H1 (cell line): ENCODE results near the gene KAT8. TPM values are rescaled to one million over a fixed set of nuclear protein-coding genes. Genes with fewer than 3 reads are reported as not detected.

Source experiments
- CTCF ChIA-PET: fragments of 300-600 bp; sonication (Branson Sonifier 250); formaldehyde crosslinking; loops from one replicate; lab custom pipeline; 2021; ENCODE audit not compliant: partially characterized antibody; lab: Charles Lee
- POLR2A ChIA-PET: fragments of 300-600 bp; sonication (Branson Sonifier 250); formaldehyde crosslinking; loops from one replicate; lab custom pipeline; 2021; ENCODE audit warnings: inconsistent platforms; ENCODE audit not compliant: partially characterized antibody; lab: Charles Lee
- DNase-seq, 2 experiments: peaks; one replicate each; pipeline versions ENCODE4 v3.0.0 to v3.0.0-alpha.2; 2010 to 2022; ENCODE audit warnings: low spot score in 2 of 2, low read depth in 1 of 2, mixed read lengths in 1 of 2
- FAIRE-seq: peaks from 2 replicates; lab custom pipeline; 2011; peaks lifted over from hg19 to GRCh38; lab: Jason Lieb, UNC
- H2AFZ ChIP-seq: 2 replicates; pipeline ENCODE4 v1.8.1; 2012; ENCODE audit warnings: low read length, inconsistent platforms
- H2AK5ac ChIP-seq: 2 replicates; pipeline ENCODE4 v1.6.1; 2013; ENCODE audit warnings: low read depth, low read length
- H2BK120ac ChIP-seq: replicated peaks from 2 replicates; pipeline ENCODE3; 2013; ENCODE audit warnings: low read depth, low read length, inconsistent platforms
- H2BK12ac ChIP-seq: 2 replicates; pipeline ENCODE4 v1.6.1; 2013; ENCODE audit warnings: low read depth, low read length
- H2BK15ac ChIP-seq: 2 replicates; pipeline ENCODE4 v1.6.1; 2013; ENCODE audit warnings: low read length
- H2BK20ac ChIP-seq: 2 replicates; pipeline ENCODE4 v1.6.1; 2013; ENCODE audit warnings: low read length
- H2BK5ac ChIP-seq: 2 replicates; pipeline ENCODE4 v1.6.1; 2013; ENCODE audit warnings: low read depth, low read length
- H3K14ac ChIP-seq: 2 replicates; pipeline ENCODE4 v1.6.1; 2013; ENCODE audit warnings: inconsistent platforms; ENCODE audit not compliant: insufficient read length
- H3K18ac ChIP-seq: 2 replicates; pipeline ENCODE4 v1.6.1; 2013; ENCODE audit warnings: low read length; ENCODE audit errors: extremely low read depth
- H3K23ac ChIP-seq: 2 replicates; pipeline ENCODE4 v1.6.1; 2013; ENCODE audit warnings: inconsistent platforms; ENCODE audit not compliant: insufficient read length
- H3K23me2 ChIP-seq: 2 replicates; pipeline ENCODE4 v1.6.1; 2013; ENCODE audit warnings: low read depth, low read length
- H3K27ac ChIP-seq: 2 replicates; pipeline ENCODE4 v1.6.1; 2011; ENCODE audit warnings: low read depth, low read length, inconsistent platforms
- H3K27me3 ChIP-seq, 4 experiments: replicated peaks in 1 of 4; 1 replicate in 1 of 4; 2 replicates in 3 of 4; pipeline versions ENCODE4 v1.6.1 to v1.8.1; 2011 to 2013; ENCODE audit warnings: low read length in 3 of 4, mild to moderate bottlenecking in 3 of 4, inconsistent platforms in 2 of 4, mixed read lengths in 2 of 4, moderate library complexity in 1 of 4; ENCODE audit not compliant: control insufficient read depth in 3 of 4, insufficient read depth in 3 of 4; ENCODE audit errors: extremely low read depth in 1 of 4
- H3K36me3 ChIP-seq, 4 experiments: 2 replicates each; pipeline versions ENCODE4 v1.6.1 to v1.8.1; 2011 to 2013; ENCODE audit warnings: mild to moderate bottlenecking in 4 of 4, low read length in 3 of 4, moderate library complexity in 2 of 4, control low read depth in 1 of 4, inconsistent platforms in 1 of 4; ENCODE audit not compliant: insufficient read depth in 4 of 4, control insufficient read depth in 2 of 4
- H3K4ac ChIP-seq: replicated peaks from 2 replicates; pipeline ENCODE3; 2013; ENCODE audit warnings: low read length, low read depth, mixed read lengths, inconsistent platforms; ENCODE audit not compliant: insufficient read length
- H3K4me1 ChIP-seq, 4 experiments: replicated peaks in 1 of 4; 1 replicate in 1 of 4; 2 replicates in 3 of 4; pipeline versions ENCODE4 v1.6.1 to v1.8.1; 2011 to 2013; ENCODE audit warnings: low read length in 3 of 4, inconsistent platforms in 2 of 4, mixed read lengths in 1 of 4; ENCODE audit not compliant: insufficient read depth in 4 of 4, control insufficient read depth in 3 of 4
- H3K4me2 ChIP-seq, 2 experiments: 2 replicates each; pipeline versions ENCODE4 v1.6.1 to v1.8.1; 2011 to 2013; ENCODE audit warnings: low read depth in 2 of 2, low read length in 2 of 2, control low read depth in 1 of 2, inconsistent platforms in 1 of 2, mild to moderate bottlenecking in 1 of 2; ENCODE audit not compliant: insufficient read depth in 1 of 2
- H3K4me3 ChIP-seq, 4 experiments: fragments of 200-600, 300-600 bp in 1 of 4; sonication (generic), shearing (Covaris generic), sonication (Bioruptor Twin) in 1 of 4; 2 replicates each; pipeline versions ENCODE4 v1.5.1 to v1.8.1; 2011 to 2016; ENCODE audit warnings: low read length in 4 of 4, low read depth in 3 of 4, control low read depth in 2 of 4, inconsistent platforms in 2 of 4, mild to moderate bottlenecking in 2 of 4, mixed read lengths in 1 of 4, moderate library complexity in 1 of 4; ENCODE audit not compliant: insufficient read depth in 2 of 4; ENCODE audit errors: extremely low read depth in 1 of 4
- H3K56ac ChIP-seq: replicated peaks from 2 replicates; pipeline ENCODE3; 2013; ENCODE audit warnings: low read depth, mild to moderate bottlenecking, mixed read lengths, low read length, inconsistent platforms; ENCODE audit not compliant: insufficient read length
- H3K79me1 ChIP-seq: 2 replicates; pipeline ENCODE4 v1.6.1; 2013; ENCODE audit warnings: low read depth, low read length, control low read depth
- H3K79me2 ChIP-seq, 2 experiments: 2 replicates each; pipeline versions ENCODE4 v1.6.1 to v1.8.1; 2012 to 2013; ENCODE audit warnings: low read length in 2 of 2, mild to moderate bottlenecking in 2 of 2, inconsistent platforms in 1 of 2; ENCODE audit not compliant: insufficient read depth in 2 of 2, control insufficient read depth in 1 of 2
- H3K9ac ChIP-seq, 4 experiments: replicated peaks in 1 of 4; 1 replicate in 1 of 4; 2 replicates in 3 of 4; pipeline versions ENCODE4 v1.6.1 to v1.8.1; 2011 to 2013; ENCODE audit warnings: low read depth in 3 of 4, low read length in 3 of 4, control low read depth in 2 of 4, mild to moderate bottlenecking in 2 of 4, moderate library complexity in 2 of 4, inconsistent platforms in 1 of 4; ENCODE audit errors: extremely low read depth in 1 of 4
- H3K9me3 ChIP-seq, 2 experiments: 2 replicates each; pipeline versions ENCODE4 v1.6.1 to v1.8.1; 2012 to 2013; ENCODE audit warnings: mild to moderate bottlenecking in 2 of 2, moderate library complexity in 2 of 2, control low read depth in 1 of 2, inconsistent platforms in 1 of 2, low read depth in 1 of 2, low read length in 1 of 2, mixed read lengths in 1 of 2; ENCODE audit not compliant: insufficient read depth in 2 of 2
- H4K20me1 ChIP-seq, 2 experiments: replicated peaks in 1 of 2; 2 replicates each; pipeline versions ENCODE3 to v1.8.1; 2011 to 2013; ENCODE audit warnings: inconsistent platforms in 2 of 2, low read length in 2 of 2, mild to moderate bottlenecking in 1 of 2; ENCODE audit not compliant: insufficient read depth in 2 of 2, control insufficient read depth in 1 of 2
- H4K5ac ChIP-seq: 2 replicates; pipeline ENCODE4 v1.6.1; 2013; ENCODE audit warnings: low read length, low read depth, mixed read lengths, inconsistent platforms; ENCODE audit not compliant: insufficient read length
- H4K8ac ChIP-seq: 2 replicates; pipeline ENCODE4 v1.8.0; 2013; ENCODE audit warnings: mild to moderate bottlenecking, moderate library complexity, low read length, inconsistent platforms; ENCODE audit not compliant: insufficient read depth; ENCODE audit errors: extremely low read depth
- H4K91ac ChIP-seq: replicated peaks from 2 replicates; pipeline ENCODE3; 2013; ENCODE audit warnings: low read length, mixed read lengths, inconsistent platforms; ENCODE audit not compliant: insufficient read length
- CBX5 ChIP-seq: fragments of 300-800, 300-1000 bp; sonication (generic); IDR thresholded peaks from 2 replicates; pipeline ENCODE4 v1.7.1; 2016; ENCODE audit warnings: antibody characterized with exemption, low read length, low read depth
- CHD2 ChIP-seq: IDR thresholded peaks from 2 replicates; pipeline ENCODE4 v1.6.1; 2012; ENCODE audit warnings: low read length, improper control_type of control experiment
- SIN3A ChIP-seq, 2 experiments: IDR thresholded peaks in 1 of 2; conservative IDR thresholded peaks in 1 of 2; 2 replicates each; pipeline ENCODE4 v1.6.1; 2011 to 2012; ENCODE audit warnings: low read length in 2 of 2, improper control_type of control experiment in 1 of 2, low read depth in 1 of 2, mild to moderate bottlenecking in 1 of 2
- TBP ChIP-seq: IDR thresholded peaks from 2 replicates; pipeline ENCODE4 v1.6.1; 2011; ENCODE audit warnings: low read depth, low read length, improper control_type of control experiment
- TEAD4 ChIP-seq: IDR thresholded peaks from 2 replicates; pipeline ENCODE4 v1.6.1; 2012; ENCODE audit warnings: low read depth, low read length, inconsistent platforms, mixed read lengths
- WGBS, 2 experiments: shearing (Covaris generic) in 1 of 2; methylation state at CpG; one replicate each; pipeline versions ENCODE4 v1.1.6 to v1.1.7; 2013 to 2015; ENCODE audit warnings: low lambda C conversion rate in 2 of 2, mixed read lengths in 2 of 2, inconsistent platforms in 1 of 2, low coverage in 1 of 2, missing lambda C conversion rate in 1 of 2; ENCODE audit not compliant: insufficient replicate concordance in 2 of 2, insufficient coverage in 1 of 2, insufficient read length in 1 of 2; ENCODE audit errors: extremely low coverage in 1 of 2, missing lambda C conversion rate in 1 of 2; 5-methylcytosine and 5-hydroxymethylcytosine counted together
- polyA plus RNA-seq, 7 experiments: library from polyadenylated mRNA; depleted of rRNA in 3 of 7; stranded (reverse) in 5 of 7; unstranded in 2 of 7; fragments of >200 nt in 5 of 7; fragments of 200-250 nt in 2 of 7; gene quantifications; 1 replicate in 5 of 7; 2 replicates in 1 of 7; 4 replicates in 1 of 7; pipeline versions ENCODE4 v1.2.1 to v1.2.3, GENCODE V29; 2011 to 2013; ENCODE audit warnings: missing spikeins in 2 of 7, mixed read lengths in 2 of 7
- total RNA-seq: library from RNA; stranded (reverse); fragmentation: NEBNext Ultra II Directional; extraction: Animal tissue kit (Norgen Biotek cat#: 25700); gene quantifications from 2 replicates; pipeline ENCODE4 v1.2.1, GENCODE V29; 2021
- TF ChIP-seq, protein P1 (sequence below): IDR thresholded peaks from 2 replicates; pipeline ENCODE4 v1.6.1; 2012; ENCODE audit warnings: inconsistent platforms
- TF ChIP-seq, protein P2 (sequence below), 3 experiments: IDR thresholded peaks; 1 replicate in 2 of 3; 2 replicates in 1 of 3; pipeline versions ENCODE4 v1.5.1 to v1.6.1; 2011; ENCODE audit warnings: low read length in 3 of 3, mild to moderate bottlenecking in 3 of 3, inconsistent platforms in 2 of 3, low read depth in 1 of 3, moderate library complexity in 1 of 3; ENCODE audit not compliant: insufficient read depth in 1 of 3; ENCODE audit errors: control extremely low read depth in 1 of 3
- TF ChIP-seq, protein P3 (sequence below): IDR thresholded peaks from 2 replicates; pipeline ENCODE4 v1.6.1; 2011; ENCODE audit warnings: low read length, improper control_type of control experiment

The KAT8 gene
- total and polyA plus RNA-seq, 2 of the 8 experiments (the other 6 are each of a cell fraction or from before 2014, with no cell fraction given) = 52.6 to 61.6 TPM

DNA sequence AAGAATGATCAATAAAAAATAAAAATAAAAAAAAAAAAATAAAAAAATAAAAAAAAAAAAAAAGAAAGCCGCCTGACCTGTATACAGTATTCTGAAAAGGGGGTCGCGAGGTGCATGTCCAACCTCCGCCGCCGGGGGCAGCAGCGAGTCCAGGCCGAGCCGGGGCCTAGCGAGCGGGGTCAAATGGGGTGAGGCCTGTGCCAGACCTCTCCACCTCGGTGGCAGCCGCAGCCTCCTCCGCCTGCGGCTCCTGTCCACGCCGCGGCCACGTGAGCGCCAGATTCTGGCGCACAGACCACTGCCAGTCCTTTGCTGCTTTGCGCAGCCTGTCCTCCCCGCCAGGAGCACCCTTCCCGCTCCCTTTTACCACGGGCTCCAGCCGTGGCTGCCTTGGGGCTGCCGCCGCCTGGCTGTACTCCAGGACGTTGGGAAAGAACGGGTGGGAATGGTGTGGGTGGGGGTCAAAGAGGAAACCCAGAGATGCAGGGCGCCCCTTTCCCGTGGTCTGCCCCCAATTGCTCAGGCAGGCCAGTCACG, 11.7 kb upstream of the KAT8 start:
- Histone ChIP-seq H3K36me3 (peaks cover 0 to 8% (median 7%) of the 10 kb centered on the region in 4 experiments; a peak in 5 of 8 replicates), H3K4me1 (peaks cover 0 to 5% (median 2%) of the 10 kb centered on the region in 4 experiments; a peak in 1 of 7 replicates), H3K18ac (peak overlapping the region; percentile 32), H4K5ac (no peak overlapping the region), H3K27ac (no peak overlapping the region), H2BK15ac (no peak overlapping the region), H3K79me1 (no peaks in the 10 kb centered on the region), H3K23me2 (peaks cover 8% of the 10 kb centered on the region), H3K9me3 (no peaks in the 10 kb centered on the region), H3K27me3 (no peaks in the 10 kb centered on the region), H2AK5ac (no peak overlapping the region), H4K20me1 (no peaks in the 10 kb centered on the region), H3K9ac (no peak overlapping the region), H2BK12ac (no peak overlapping the region), H2BK120ac (no peak overlapping the region), H2BK5ac (no peak overlapping the region; the same call in 1 of the 2 replicates), H3K14ac (no peak overlapping the region), H2BK20ac (no peak overlapping the region), H4K91ac (no peak overlapping the region), H3K4me2 (peak overlapping the region in 1 of 2 experiments; percentile 36; a peak in 1 of 4 replicates), H3K4ac (no peak overlapping the region), H3K56ac (no peak overlapping the region), H3K4me3 (no peak overlapping the region; a peak in 1 of 8 replicates), H4K8ac (peak overlapping the region; percentile 95), H3K23ac (no peak overlapping the region), H2AFZ (peak overlapping the region; percentile 77), H3K79me2 (no peaks in the 10 kb centered on the region)
- DNase-seq (peak; percentile 41 to 100), FAIRE-seq (no peak)
- ChIA-PET POLR2A (no interaction called here), CTCF (no interaction called here)
- WGBS, 2 experiments = 39% methylated on average over 32 of the region's 33 CpGs; no CpG with 5 or more reads in 1 of the 2 experiments
- TF ChIP-seq, protein P1, sequence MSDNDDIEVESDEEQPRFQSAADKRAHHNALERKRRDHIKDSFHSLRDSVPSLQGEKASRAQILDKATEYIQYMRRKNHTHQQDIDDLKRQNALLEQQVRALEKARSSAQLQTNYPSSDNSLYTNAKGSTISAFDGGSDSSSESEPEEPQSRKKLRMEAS = peak; percentile 75
- 0 out of 4 replicates have a peak, but pooled peaks of 1 of the 2 experiments have one; percentile 42 for TF ChIP-seq SIN3A (conservative IDR thresholded peaks at IDR 0.05 in 1 of 2, IDR thresholded peaks at IDR 0.05 in 1 of 2; ENCODE audit: low read depth in 1 of 2, low read length in 2 of 2)
- TF ChIP-seq, protein P2, sequence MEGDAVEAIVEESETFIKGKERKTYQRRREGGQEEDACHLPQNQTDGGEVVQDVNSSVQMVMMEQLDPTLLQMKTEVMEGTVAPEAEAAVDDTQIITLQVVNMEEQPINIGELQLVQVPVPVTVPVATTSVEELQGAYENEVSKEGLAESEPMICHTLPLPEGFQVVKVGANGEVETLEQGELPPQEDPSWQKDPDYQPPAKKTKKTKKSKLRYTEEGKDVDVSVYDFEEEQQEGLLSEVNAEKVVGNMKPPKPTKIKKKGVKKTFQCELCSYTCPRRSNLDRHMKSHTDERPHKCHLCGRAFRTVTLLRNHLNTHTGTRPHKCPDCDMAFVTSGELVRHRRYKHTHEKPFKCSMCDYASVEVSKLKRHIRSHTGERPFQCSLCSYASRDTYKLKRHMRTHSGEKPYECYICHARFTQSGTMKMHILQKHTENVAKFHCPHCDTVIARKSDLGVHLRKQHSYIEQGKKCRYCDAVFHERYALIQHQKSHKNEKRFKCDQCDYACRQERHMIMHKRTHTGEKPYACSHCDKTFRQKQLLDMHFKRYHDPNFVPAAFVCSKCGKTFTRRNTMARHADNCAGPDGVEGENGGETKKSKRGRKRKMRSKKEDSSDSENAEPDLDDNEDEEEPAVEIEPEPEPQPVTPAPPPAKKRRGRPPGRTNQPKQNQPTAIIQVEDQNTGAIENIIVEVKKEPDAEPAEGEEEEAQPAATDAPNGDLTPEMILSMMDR (IDR thresholded peaks at IDR 0.05; ENCODE audit: control extremely low read depth in 1 of 3, insufficient read depth in 1 of 3, low read depth in 1 of 3, low read length in 3 of 3) = peak; percentile 66 to 87 (median 73)
- peak; percentile 20; the same call in 1 of the 2 replicates for TF ChIP-seq TEAD4
- TF ChIP-seq CHD2 = no peak
- TF ChIP-seq, protein P3, sequence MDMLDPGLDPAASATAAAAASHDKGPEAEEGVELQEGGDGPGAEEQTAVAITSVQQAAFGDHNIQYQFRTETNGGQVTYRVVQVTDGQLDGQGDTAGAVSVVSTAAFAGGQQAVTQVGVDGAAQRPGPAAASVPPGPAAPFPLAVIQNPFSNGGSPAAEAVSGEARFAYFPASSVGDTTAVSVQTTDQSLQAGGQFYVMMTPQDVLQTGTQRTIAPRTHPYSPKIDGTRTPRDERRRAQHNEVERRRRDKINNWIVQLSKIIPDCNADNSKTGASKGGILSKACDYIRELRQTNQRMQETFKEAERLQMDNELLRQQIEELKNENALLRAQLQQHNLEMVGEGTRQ = 0 out of 2 replicates have a peak, but pooled peaks have one; percentile 19
- TF ChIP-seq TBP = 0 out of 2 replicates have a peak, but pooled peaks have one; percentile 26
- TF ChIP-seq CBX5 = no peak
